Tibial nerve (tissue), 4 donors: ENCODE data around the gene LRRTM4. TPM values are rescaled to one million over a fixed set of nuclear protein-coding genes. Genes with fewer than 3 reads are reported as not detected.
"Not testable (repeated sequence)": the region's sequence is repeated elsewhere in the genome, so short reads cannot be mapped to it uniquely, and the experiment has no call there.

Experiments
- DNase-seq, 2 donors: peaks; one replicate each; pipeline ENCODE4 v3.0.0-alpha.2; 2019; ENCODE audit warnings: low spot score in 2 of 2
- H3K27ac ChIP-seq, 4 donors: fragments of 200-600 bp; sonication (generic) in 3 of 4; one replicate each; pipeline ENCODE4 v1.5.1; 2017 to 2019; ENCODE audit warnings: mild to moderate bottlenecking in 1 of 4
- H3K27me3 ChIP-seq, 2 donors: fragments of 200-600 bp; sonication (generic) in 1 of 2; one replicate each; pipeline versions ENCODE4 v1.5.1 to v1.6.0; 2017 to 2019
- H3K36me3 ChIP-seq, 3 donors: fragments of 200-600 bp; sonication (generic); one replicate each; pipeline ENCODE4 v1.5.1; 2018 to 2019
- H3K4me1 ChIP-seq, 4 donors: fragments of 200-600 bp; sonication (generic) in 3 of 4; one replicate each; pipeline ENCODE4 v1.5.1; 2017 to 2019
- H3K4me3 ChIP-seq, 4 donors: fragments of 200-600 bp; sonication (generic) in 3 of 4; one replicate each; pipeline ENCODE4 v1.5.1; 2017 to 2019; ENCODE audit warnings: mild to moderate bottlenecking in 1 of 4, moderate library complexity in 1 of 4
- H3K9me3 ChIP-seq, 4 donors: fragments of 200-600 bp; sonication (generic) in 3 of 4; one replicate each; pipeline ENCODE4 v1.5.1; 2017 to 2019
- EP300 ChIP-seq, 2 donors: sonication (generic); formaldehyde crosslinking; IDR thresholded peaks; one replicate each; pipeline ENCODE4 v1.6.1; 2017; ENCODE audit warnings: antibody characterized with exemption in 2 of 2, mild to moderate bottlenecking in 1 of 2
- POLR2A ChIP-seq, 2 donors: fragments of 450-650 bp; IDR thresholded peaks; one replicate each; pipeline ENCODE4 v1.6.1; 2017; ENCODE audit warnings: antibody characterized with exemption in 2 of 2, mild to moderate bottlenecking in 2 of 2, moderate library complexity in 2 of 2
- WGBS, 2 donors: methylation state at CpG; one replicate each; pipeline ENCODE4 v1.1.5; 2018; 5-methylcytosine and 5-hydroxymethylcytosine counted together
- total RNA-seq, 4 donors: library from RNA; depleted of rRNA; stranded (reverse); fragments of >200 nt; gene quantifications; one replicate each; pipeline ENCODE4 v1.1.0, GENCODE V29; 2016
- TF ChIP-seq, protein P1 (sequence below), 5 experiments: fragments of 200-600 bp in 3 of 5; fragments of 450-650 bp in 2 of 5; sonication (generic) in 3 of 5; IDR thresholded peaks; one replicate each; pipeline ENCODE4 v1.5.1; 2016 to 2019; ENCODE audit warnings: antibody characterized with exemption in 5 of 5, mild to moderate bottlenecking in 3 of 5, moderate library complexity in 2 of 5

The LRRTM4 gene
- total RNA-seq, 4 donors from 2014 or later: 2.9 to 8.1 (median 7.6) TPM

DNA sequence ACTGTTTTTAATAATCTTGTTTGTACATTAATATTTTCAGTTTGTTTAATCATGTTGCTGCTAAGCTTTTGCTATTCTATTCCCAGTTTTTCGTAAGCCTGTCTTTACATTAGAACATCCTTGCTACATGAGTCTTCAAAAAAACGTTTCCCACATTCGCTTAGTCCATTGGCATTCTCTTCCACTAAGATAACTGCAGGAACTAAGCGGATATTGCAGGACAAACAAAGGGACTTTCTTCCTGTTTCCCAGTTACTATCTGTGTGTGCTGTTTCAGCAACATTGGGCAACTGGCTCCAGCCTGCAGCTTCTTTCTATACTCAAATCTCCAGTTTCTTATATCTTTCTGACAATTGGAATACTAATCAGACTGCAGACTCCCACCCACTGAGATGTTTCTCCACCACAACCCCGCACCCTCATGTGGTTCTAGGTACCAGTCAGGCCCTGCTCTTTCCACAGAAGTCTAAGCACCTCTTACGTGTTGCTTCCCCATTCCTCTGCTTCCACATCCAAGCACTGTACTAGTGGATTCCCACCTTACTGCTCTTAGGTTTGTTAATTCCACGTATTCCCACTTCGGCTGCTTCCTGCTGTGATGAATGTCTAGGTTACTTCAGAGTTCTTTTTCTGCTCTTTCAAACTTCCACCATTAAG is 420.3 kb downstream of the LRRTM4 start:
- H3K4me3 ChIP-seq: no peak overlapping the region
- no peaks in the 10 kb centered on the region for H3K9me3 ChIP-seq
- DNase-seq: no peak
- no peaks in the 10 kb centered on the region for H3K27me3 ChIP-seq
- TF ChIP-seq POLR2A (IDR thresholded peaks at IDR 0.05) (no peak), EP300 (IDR thresholded peaks at IDR 0.05) (no peak)
- TF ChIP-seq, protein P1, sequence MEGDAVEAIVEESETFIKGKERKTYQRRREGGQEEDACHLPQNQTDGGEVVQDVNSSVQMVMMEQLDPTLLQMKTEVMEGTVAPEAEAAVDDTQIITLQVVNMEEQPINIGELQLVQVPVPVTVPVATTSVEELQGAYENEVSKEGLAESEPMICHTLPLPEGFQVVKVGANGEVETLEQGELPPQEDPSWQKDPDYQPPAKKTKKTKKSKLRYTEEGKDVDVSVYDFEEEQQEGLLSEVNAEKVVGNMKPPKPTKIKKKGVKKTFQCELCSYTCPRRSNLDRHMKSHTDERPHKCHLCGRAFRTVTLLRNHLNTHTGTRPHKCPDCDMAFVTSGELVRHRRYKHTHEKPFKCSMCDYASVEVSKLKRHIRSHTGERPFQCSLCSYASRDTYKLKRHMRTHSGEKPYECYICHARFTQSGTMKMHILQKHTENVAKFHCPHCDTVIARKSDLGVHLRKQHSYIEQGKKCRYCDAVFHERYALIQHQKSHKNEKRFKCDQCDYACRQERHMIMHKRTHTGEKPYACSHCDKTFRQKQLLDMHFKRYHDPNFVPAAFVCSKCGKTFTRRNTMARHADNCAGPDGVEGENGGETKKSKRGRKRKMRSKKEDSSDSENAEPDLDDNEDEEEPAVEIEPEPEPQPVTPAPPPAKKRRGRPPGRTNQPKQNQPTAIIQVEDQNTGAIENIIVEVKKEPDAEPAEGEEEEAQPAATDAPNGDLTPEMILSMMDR (IDR thresholded peaks at IDR 0.05): no peak
- 75 to 86% methylated on average over 8 of the region's 8 CpGs for WGBS, 2 donors
- H3K4me1 ChIP-seq: no peaks in the 10 kb centered on the region
- H3K27ac ChIP-seq: no peak overlapping the region
- H3K36me3 ChIP-seq: no peaks in the 10 kb centered on the region

DNA sequence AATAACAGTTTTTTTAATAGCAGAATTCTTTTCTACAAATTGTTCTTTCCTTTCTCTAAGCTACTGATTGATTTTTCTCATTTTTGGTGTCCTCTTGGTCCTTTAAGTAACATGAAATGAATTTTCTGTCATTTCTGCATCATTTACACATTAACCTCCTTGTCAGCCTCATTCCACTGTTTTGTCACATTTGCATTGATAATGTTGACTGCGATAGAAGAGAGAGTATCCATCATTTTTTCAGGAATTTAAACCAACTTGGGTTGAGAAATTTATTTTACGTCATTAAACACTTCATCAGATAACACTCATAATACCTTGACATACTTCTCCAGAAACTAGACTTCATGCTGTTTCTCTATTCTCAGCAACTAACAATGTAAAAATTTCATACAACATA is 422.2 kb downstream of the LRRTM4 start:
- 89 to 94% methylated on average over 2 of the region's 2 CpGs for WGBS, 2 donors
- H3K36me3 ChIP-seq: no peaks in the 10 kb centered on the region
- no peaks in the 10 kb centered on the region for H3K4me1 ChIP-seq
- TF ChIP-seq, protein P1 (IDR thresholded peaks at IDR 0.05): no peak
- TF ChIP-seq POLR2A (IDR thresholded peaks at IDR 0.05) (no peak), EP300 (IDR thresholded peaks at IDR 0.05) (no peak)
- H3K27me3 ChIP-seq: no peaks in the 10 kb centered on the region
- no peak overlapping the region for H3K27ac ChIP-seq
- H3K9me3 ChIP-seq: no peaks in the 10 kb centered on the region
- H3K4me3 ChIP-seq: no peak overlapping the region
- DNase-seq: no peak

DNA sequence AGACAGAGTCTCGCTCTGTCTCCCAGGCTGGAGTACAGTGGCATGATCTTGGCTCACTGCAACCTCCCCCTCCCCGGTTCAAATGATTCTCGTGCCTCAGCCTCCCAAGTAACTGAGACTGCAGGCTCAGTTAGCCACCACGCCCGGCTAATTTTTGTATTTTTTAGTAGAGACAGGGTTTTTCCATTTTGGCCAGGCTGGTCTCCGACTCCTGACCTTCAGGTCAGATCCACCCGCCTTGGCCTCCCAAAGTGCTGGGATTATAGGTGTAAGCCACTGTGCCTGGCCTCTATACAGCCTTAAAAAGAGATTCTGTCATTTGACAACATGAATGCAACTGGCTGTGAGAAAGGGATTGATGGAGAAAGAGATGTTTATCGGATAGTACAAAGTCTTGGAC is 426.7 kb downstream of the LRRTM4 start:
- not testable (repeated sequence) for H3K27ac ChIP-seq, H3K27me3 ChIP-seq, H3K4me1 ChIP-seq, H3K9me3 ChIP-seq, DNase-seq, H3K36me3 ChIP-seq, H3K4me3 ChIP-seq
- WGBS, 2 donors: 89 to 93% methylated on average over 8 of the region's 8 CpGs

DNA sequence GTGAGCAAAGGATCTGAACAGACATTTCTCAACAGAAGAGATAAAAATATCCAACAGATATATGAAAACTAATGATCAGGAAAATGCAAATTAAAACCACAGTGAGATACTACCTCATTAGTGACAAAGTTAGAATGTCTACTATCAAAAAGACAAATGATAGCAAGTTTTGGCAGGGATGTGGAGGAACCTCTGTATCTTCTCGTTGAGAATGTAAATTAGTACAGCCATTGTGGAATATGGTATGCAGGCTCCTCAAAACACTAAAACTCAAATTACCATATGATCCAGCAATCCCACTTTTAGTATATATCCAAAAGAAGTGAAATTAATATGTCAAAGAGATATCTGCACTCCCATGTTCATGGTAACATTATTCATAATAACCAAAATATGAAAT is 427.1 kb downstream of the LRRTM4 start:
- no peak overlapping the region for H3K4me3 ChIP-seq
- 79 to 84% methylated on average over 1 of the region's 1 CpG for WGBS, 2 donors

DNA sequence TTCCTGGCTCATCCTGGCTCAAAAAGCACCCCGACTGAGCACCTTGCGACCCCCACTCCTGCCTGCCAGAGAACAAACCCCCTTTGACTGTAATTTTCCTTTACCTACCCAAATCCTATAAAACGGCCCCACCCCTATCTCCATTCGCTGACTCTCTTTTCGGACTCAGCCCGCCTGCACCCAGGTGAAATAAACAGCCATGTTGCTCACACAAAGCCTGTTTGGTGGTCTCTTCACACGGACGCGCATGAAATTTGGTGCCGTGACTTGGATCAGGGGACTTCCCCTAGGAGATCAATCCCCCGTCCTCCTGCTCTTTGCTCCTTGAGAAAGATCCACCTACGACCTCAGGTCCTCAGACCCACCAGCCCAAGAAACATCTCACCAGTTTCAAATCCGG is 433.8 kb downstream of the LRRTM4 start:
- not testable (repeated sequence) for H3K27me3 ChIP-seq, H3K27ac ChIP-seq, H3K9me3 ChIP-seq, H3K4me1 ChIP-seq, DNase-seq, H3K36me3 ChIP-seq, H3K4me3 ChIP-seq
- WGBS, 2 donors: 44 to 48% methylated on average over 13 of the region's 13 CpGs

More for the DNA sequence above, 427.1 kb downstream of the LRRTM4 start:
- DNase-seq: no peak
- no peaks in the 10 kb centered on the region for H3K9me3 ChIP-seq
- no peak overlapping the region for H3K27ac ChIP-seq
- H3K4me1 ChIP-seq: no peaks in the 10 kb centered on the region
- TF ChIP-seq, protein P1 (IDR thresholded peaks at IDR 0.05): no peak
- TF ChIP-seq POLR2A (IDR thresholded peaks at IDR 0.05) (no peak), EP300 (IDR thresholded peaks at IDR 0.05) (no peak)
- H3K27me3 ChIP-seq: no peaks in the 10 kb centered on the region
- H3K36me3 ChIP-seq: no peaks in the 10 kb centered on the region

DNA sequence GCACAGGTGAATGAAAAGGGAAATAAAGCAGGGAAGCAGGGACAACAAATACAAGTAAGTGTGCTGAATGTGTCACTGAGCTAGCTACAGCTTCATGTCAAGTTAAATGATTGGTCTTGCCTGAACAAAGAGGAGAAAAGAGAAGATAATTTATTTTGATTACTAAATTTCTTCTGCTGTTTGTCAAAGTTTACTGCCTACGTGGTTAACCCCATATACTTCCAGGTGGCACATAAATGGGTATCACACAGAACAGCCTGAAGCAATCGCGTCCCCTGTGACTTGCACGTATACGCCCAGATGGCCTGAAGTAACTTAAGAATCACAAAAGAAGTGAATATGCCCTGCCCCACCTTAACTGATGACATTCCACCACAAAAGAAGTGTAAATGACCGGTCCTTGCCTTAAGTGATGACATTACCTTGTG is 434.2 kb downstream of the LRRTM4 start:
- TF ChIP-seq, protein P1 (IDR thresholded peaks at IDR 0.05): no peak
- TF ChIP-seq EP300 (IDR thresholded peaks at IDR 0.05): no peak
- no peak for DNase-seq
- Histone ChIP-seq H3K4me3 (no peak overlapping the region), H3K4me1 (no peaks in the 10 kb centered on the region), H3K27me3 (no peaks in the 10 kb centered on the region), H3K9me3 (no peaks in the 10 kb centered on the region), H3K27ac (no peak overlapping the region), H3K36me3 (no peaks in the 10 kb centered on the region)
- 54 to 61% methylated on average over 6 of the region's 6 CpGs for WGBS, 2 donors
